Colonic mucosa (tissue), 4 donors: ENCODE results near the gene CYP21A2. TPM values are rescaled to one million over a fixed set of nuclear protein-coding genes. Genes with fewer than 3 reads are reported as not detected.
"Not testable (repeated sequence)": the region's sequence is repeated elsewhere in the genome, so short reads cannot be mapped to it uniquely, and the experiment has no call there.

Experiments used
- DNase-seq: peaks from one replicate; pipeline ENCODE4 v3.0.0-alpha.2; 2020
- H3K27ac ChIP-seq: fragments of 200-600 bp; one replicate; pipeline ENCODE4 v1.8.0; 2021
- H3K27me3 ChIP-seq: fragments of 200-600 bp; one replicate; pipeline ENCODE4 v1.8.0; 2021
- H3K36me3 ChIP-seq: fragments of 200-600 bp; one replicate; pipeline ENCODE4 v1.8.0; 2021
- H3K4me1 ChIP-seq: fragments of 200-600 bp; one replicate; pipeline ENCODE4 v1.8.0; 2021; ENCODE audit warnings: mild to moderate bottlenecking
- H3K4me3 ChIP-seq: fragments of 200-600 bp; one replicate; pipeline ENCODE4 v1.8.0; 2021
- H3K9ac ChIP-seq, 2 donors: one replicate each; pipeline ENCODE4 v1.7.0; 2013; ENCODE audit warnings: control low read depth in 2 of 2, low read depth in 2 of 2, low read length in 2 of 2
- H3K9me3 ChIP-seq: fragments of 200-600 bp; one replicate; pipeline ENCODE4 v1.8.0; 2021
- intact Hi-C: fragments of 100-400 bp; cut with DNase I; formaldehyde crosslinking; loops from one replicate; pipeline ENCODE4 v1.14.1; 2022
- total RNA-seq, 2 donors: library from RNA; stranded (reverse); fragmentation: NEBNext Ultra II Directional in 1 of 2; extraction: Animal tissue kit (Norgen Biotek cat#: 25700) in 1 of 2; gene quantifications; one replicate each; pipeline ENCODE4 v1.2.1, GENCODE V29; 2021
- donor health status: healthy.
- donor health status: DM: no; HTN: no; CAD: no.
- donor health status: DM: no; HTN: no; CAD: no.

Gene CYP21A2
- total RNA-seq, 2 donors from 2014 or later, result 3.3 TPM; not detected in 1

GRCh38 chr6:32009537-32009936 is 28.7 kb upstream of the CYP21A2 start:
- peak; percentile 10 for DNase-seq
- H3K4me1 ChIP-seq, H3K27me3 ChIP-seq, H3K9ac ChIP-seq, intact Hi-C loops, H3K27ac ChIP-seq, H3K36me3 ChIP-seq, H3K9me3 ChIP-seq, H3K4me3 ChIP-seq: not testable (repeated sequence)

- intact Hi-C loops, H3K9me3 ChIP-seq, H3K27me3 ChIP-seq, H3K27ac ChIP-seq, H3K4me3 ChIP-seq, H3K4me1 ChIP-seq, H3K36me3 ChIP-seq, H3K9ac ChIP-seq: not testable (repeated sequence)
- DNase-seq, result peak; percentile 12
These were observed 27.2 kb upstream of the CYP21A2 start for GRCh38 chr6:32010856-32011530.

- intact Hi-C loops, H3K9me3 ChIP-seq, H3K4me3 ChIP-seq, H3K27me3 ChIP-seq, H3K27ac ChIP-seq, H3K9ac ChIP-seq, H3K4me1 ChIP-seq, H3K36me3 ChIP-seq, DNase-seq: not testable (repeated sequence)
These were observed 25.1 kb upstream of the CYP21A2 start for GRCh38 chr6:32012941-32013617.

GRCh38 chr6:32013738-32014137 is 24.5 kb upstream of the CYP21A2 start:
- DNase-seq, H3K9me3 ChIP-seq, H3K4me1 ChIP-seq, H3K27ac ChIP-seq, H3K4me3 ChIP-seq, H3K9ac ChIP-seq, H3K36me3 ChIP-seq, intact Hi-C loops, H3K27me3 ChIP-seq: not testable (repeated sequence)

GRCh38 chr6:32014547-32014946 is 23.7 kb upstream of the CYP21A2 start, which contains the start of gene C4B:
Gene C4B, plus strand, starts transcription at chr6:32014795. Its CDS starts 51 bp downstream, at chr6:32014846.
- H3K4me1 ChIP-seq, H3K4me3 ChIP-seq, intact Hi-C loops, H3K27me3 ChIP-seq, H3K36me3 ChIP-seq, H3K9me3 ChIP-seq, H3K9ac ChIP-seq, H3K27ac ChIP-seq, DNase-seq: not testable (repeated sequence)

GRCh38 chr6:32022100-32022499 is 16.1 kb upstream of the CYP21A2 start:
- DNase-seq, intact Hi-C loops, H3K9me3 ChIP-seq: not testable (repeated sequence)

GRCh38 chr6:32028631-32029030 is 9.6 kb upstream of the CYP21A2 start:
- intact Hi-C loops, H3K4me3 ChIP-seq, H3K27ac ChIP-seq, H3K4me1 ChIP-seq, DNase-seq, H3K9ac ChIP-seq, H3K36me3 ChIP-seq, H3K27me3 ChIP-seq, H3K9me3 ChIP-seq: not testable (repeated sequence)

More at GRCh38 chr6:32022100-32022499, 16.1 kb upstream of the CYP21A2 start:
- H3K27ac ChIP-seq, H3K36me3 ChIP-seq, H3K4me3 ChIP-seq, H3K27me3 ChIP-seq, H3K9ac ChIP-seq, H3K4me1 ChIP-seq: not testable (repeated sequence)

GRCh38 chr6:32029553-32029952 is 8.7 kb upstream of the CYP21A2 start:
- DNase-seq, H3K36me3 ChIP-seq, H3K4me3 ChIP-seq, H3K27me3 ChIP-seq, intact Hi-C loops, H3K4me1 ChIP-seq, H3K9ac ChIP-seq, H3K27ac ChIP-seq, H3K9me3 ChIP-seq: not testable (repeated sequence)

GRCh38 chr6:32035283-32036013 is 2.8 kb upstream of the CYP21A2 start:
- H3K9ac ChIP-seq, H3K4me3 ChIP-seq, H3K36me3 ChIP-seq, H3K27me3 ChIP-seq, H3K9me3 ChIP-seq, H3K27ac ChIP-seq, H3K4me1 ChIP-seq, intact Hi-C loops, DNase-seq: not testable (repeated sequence)

- H3K9ac ChIP-seq, DNase-seq, H3K4me3 ChIP-seq, H3K27me3 ChIP-seq, H3K27ac ChIP-seq, H3K36me3 ChIP-seq, intact Hi-C loops, H3K4me1 ChIP-seq, H3K9me3 ChIP-seq: not testable (repeated sequence)
These were observed 1.1 kb upstream of the CYP21A2 start for GRCh38 chr6:32037136-32037535.

- H3K9ac ChIP-seq, H3K4me1 ChIP-seq, H3K27ac ChIP-seq, intact Hi-C loops, DNase-seq, H3K9me3 ChIP-seq, H3K36me3 ChIP-seq, H3K4me3 ChIP-seq, H3K27me3 ChIP-seq: not testable (repeated sequence)
These were observed 663 bp downstream of the CYP21A2 start for GRCh38 chr6:32038878-32039277.

GRCh38 chr6:32039321-32040274 is 1.4 kb downstream of the CYP21A2 start:
- H3K9me3 ChIP-seq, H3K4me1 ChIP-seq, H3K27ac ChIP-seq, H3K27me3 ChIP-seq, DNase-seq, H3K4me3 ChIP-seq, H3K36me3 ChIP-seq, intact Hi-C loops, H3K9ac ChIP-seq: not testable (repeated sequence)
